Left hindlimb (tissue), 1 donor: ENCODE measurements around the gene ARHGAP25.

Experiments
- DNase-seq: peaks from one replicate; pipeline ENCODE4 v3.0.0-alpha.2; 2018

The ARHGAP25 gene

GRCh38 chr2:68837164-68837860 is 102.7 kb downstream of the ARHGAP25 start:
- no peak for DNase-seq

GRCh38 chr2:68837861-68838341 is 103.3 kb downstream of the ARHGAP25 start:
- DNase-seq: no peak

DNA sequence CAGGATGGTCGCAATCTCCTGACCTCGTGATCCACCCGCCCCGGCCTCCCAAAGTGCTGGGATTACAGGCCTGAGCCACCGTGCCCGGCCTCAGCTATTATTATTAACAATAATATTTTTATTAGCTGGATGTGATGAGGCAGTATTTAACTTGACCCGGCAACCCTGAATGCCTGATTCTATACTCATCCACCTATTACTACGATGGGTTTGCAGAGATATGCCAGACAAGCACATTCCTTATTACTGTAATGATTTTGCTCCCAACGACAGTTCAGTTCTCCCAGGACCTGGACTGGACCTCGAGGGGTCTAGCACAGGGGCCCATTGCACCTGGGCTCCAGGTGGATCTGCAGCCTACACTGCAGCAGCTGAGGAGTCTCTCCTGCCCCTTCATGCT is 104.0 kb downstream of the ARHGAP25 start:
- no peak for DNase-seq

GRCh38 chr2:68839260-68839833 is 104.7 kb downstream of the ARHGAP25 start:
- DNase-seq: no peak

DNA sequence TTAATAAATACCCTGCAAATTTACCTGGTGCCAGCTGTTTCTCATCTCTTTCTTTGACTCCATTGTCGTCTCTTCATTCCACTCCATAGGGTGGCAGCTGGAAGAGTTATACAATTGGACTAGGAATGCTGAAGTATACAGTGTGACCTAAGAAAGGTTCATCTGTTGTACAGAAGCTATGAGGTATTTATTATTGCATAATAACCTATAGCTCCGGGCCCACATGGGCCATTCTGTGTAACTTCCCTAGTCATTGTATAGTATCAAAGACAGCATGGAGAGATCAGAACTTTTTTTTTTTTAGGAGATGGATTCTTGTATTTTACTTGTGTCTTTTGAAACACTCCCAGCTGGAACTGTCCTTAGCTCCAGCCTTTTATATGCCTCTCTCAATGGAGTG is 110.4 kb downstream of the ARHGAP25 start:
- DNase-seq: no peak

- DNase-seq: no peak
Measured at GRCh38 chr2:68846091-68846490, 111.5 kb downstream of the ARHGAP25 start.

DNA sequence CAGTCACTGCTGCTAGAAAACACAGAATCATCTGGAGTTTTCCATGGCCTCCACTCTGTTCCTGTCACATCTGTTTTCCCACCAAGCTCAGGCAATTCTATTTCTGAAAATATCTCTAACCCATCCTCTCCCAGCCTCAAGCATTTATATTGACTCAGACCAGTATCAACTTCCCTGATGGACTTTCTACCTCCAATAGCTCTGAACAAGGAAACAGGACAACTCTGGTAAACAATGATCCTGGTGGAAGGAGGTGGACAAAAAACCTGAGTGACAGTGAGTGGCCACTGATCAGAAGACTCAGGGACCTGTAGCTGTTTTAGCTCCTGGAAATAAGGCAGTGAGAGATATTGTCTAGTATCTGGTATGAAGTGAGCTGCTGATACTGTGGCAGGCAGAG is 113.1 kb downstream of the ARHGAP25 start:
- no peak for DNase-seq

DNA sequence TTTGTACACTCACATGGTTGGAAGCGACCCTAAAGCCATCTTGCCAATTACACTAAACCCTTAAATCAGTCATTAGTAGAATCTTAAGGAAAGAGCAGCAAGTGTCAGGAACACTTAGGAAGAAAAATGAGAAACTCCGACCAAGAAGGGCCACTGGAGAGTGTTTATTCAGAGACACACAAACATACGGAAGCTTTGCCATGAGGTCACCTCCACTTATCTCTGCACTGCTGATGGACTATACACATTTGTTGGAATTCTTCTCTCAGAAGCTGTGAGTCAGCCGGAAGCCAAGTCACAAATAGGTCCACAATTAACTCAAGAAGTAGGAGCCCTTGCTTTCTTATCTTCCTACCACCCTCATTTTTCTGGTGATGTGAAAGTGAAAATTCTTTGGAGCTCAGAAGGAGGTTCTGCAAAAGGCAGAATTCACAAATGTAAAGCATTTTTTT is 115.0 kb downstream of the ARHGAP25 start:
- DNase-seq: no peak

DNA sequence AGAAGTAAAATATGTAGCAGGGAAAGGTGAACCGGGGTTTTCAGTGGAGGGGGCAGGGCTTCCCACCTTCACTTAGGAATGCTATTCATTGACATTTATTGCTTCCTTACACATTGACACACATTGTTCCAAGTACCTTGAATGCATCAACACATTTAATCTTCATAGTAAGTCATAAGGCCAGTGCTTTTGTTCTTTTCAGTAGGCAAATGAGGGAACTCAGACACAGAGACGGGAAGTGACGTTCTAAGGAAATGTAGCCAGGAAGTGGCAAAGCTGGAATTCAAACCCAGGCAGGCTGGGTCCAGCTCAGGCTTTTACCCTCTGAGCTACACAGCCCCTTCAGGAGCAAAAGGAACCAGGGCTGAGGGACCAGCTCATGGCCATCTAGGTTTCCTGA is 115.9 kb downstream of the ARHGAP25 start:
- no peak for DNase-seq

- no peak for DNase-seq
Measured at GRCh38 chr2:68853035-68853434, 118.4 kb downstream of the ARHGAP25 start.

DNA sequence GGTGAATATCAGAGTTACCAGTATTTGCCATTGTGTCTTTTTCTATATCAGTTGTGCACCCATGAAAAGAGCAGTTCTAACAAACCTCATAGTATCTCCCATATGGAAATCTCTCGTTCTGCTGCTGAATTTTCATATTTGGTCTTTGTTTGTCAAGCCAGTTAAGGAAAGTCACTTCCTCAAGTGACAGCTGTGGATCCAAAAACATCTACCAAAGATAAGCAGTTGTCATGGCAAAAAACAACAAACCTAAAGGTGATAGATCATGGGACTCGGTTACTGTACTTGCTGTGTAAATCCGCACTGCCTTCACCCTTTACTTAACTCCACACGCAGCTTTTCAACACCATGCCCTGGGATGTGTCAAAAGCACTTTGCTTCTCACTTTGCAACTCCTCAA is 119.3 kb downstream of the ARHGAP25 start:
- no peak for DNase-seq

DNA sequence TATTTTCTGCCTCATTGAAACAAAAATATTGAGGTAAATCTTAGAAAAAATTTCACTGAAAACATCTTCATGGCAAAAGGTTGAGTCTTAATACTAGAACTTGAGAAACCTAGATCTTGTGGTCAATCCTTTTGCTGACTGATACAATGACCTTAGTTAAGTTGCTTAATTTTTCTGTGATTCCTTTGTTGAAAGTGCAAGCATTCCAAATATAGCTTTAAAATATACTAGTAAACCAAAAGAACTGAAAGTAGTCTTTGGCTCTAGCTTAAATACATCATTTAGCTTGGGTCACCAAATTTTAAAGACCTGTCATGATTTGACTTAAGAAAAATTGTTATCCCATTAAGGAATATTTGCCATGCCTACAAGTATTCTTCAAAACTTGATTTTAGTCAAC is 119.9 kb downstream of the ARHGAP25 start:
- no peak for DNase-seq

DNA sequence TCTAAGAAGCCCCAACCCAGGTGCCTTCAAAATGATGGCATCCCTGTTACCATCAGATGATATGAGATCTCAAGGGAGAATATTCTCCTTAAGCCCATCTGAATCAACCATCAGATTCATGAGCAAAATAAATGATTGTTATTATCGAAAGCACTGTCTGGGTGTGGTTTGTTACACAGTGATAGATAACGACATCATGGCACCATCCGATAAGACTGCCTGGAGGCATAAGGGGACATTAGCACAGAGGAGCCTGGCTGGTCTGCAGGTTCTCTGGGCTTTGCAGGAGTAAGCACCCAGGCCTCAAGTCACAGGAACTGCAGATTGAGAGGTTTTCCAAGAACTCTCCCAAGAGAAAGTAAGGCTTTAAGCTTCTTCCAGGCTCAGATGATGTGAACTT is 120.9 kb downstream of the ARHGAP25 start:
- DNase-seq: no peak

GRCh38 chr2:68857202-68857845 is 122.7 kb downstream of the ARHGAP25 start:
- no peak for DNase-seq

DNA sequence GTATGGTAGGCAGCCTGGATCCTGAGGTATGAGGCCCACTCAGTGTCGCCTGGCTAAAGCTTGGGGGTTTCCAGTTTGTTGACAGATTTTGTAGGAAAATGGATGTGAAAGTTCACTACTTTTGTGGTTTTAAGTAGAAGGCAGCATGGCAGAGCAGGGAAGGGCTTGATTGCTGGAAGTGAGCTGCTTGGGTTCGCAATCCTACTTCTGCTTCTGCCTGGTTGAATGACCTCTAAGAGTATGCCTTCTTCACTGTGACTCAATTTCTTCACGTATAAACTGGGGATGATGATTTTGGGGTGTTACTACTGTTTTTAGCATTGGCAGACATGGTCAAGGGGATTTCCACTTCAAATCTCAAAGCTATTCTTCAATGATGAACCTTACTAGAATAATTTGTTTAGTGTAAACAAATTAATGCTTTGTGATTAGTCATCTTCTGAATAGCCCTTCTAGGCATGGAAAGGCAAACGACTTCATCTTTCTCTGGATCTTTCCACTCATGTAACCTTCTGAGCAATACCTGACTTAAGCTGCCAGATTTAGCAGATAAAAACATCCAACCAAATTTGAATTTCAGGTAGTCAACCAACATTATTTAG is 123.3 kb downstream of the ARHGAP25 start:
- DNase-seq: no peak

GRCh38 chr2:68860111-68860510 is 125.5 kb downstream of the ARHGAP25 start:
- DNase-seq: no peak

- DNase-seq: no peak
Measured at GRCh38 chr2:68861330-68861729, 126.7 kb downstream of the ARHGAP25 start.

DNA sequence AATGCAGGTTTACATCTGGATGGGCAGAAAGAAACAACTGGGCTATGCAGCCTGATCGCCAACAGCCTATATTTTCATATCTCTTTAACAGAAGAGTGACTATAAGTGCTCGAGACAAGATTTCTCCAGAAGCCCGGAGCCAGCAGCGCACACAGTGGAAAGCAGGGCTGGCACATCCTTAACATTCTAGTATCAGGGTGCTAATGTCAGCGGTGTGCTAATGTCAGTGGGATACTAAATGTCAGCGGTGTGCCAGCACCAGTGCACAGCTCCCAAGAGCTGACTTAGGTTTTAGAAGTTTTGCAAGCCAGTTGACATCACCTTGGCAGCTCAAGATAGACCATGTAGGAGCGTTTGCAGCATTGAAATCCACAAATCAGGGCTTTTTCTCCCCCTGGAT is 128.3 kb downstream of the ARHGAP25 start:
- DNase-seq: no peak

GRCh38 chr2:68863996-68864395 is 129.4 kb downstream of the ARHGAP25 start:
- DNase-seq: no peak

- DNase-seq: no peak
Measured at GRCh38 chr2:68865108-68865507, 130.5 kb downstream of the ARHGAP25 start.

DNA sequence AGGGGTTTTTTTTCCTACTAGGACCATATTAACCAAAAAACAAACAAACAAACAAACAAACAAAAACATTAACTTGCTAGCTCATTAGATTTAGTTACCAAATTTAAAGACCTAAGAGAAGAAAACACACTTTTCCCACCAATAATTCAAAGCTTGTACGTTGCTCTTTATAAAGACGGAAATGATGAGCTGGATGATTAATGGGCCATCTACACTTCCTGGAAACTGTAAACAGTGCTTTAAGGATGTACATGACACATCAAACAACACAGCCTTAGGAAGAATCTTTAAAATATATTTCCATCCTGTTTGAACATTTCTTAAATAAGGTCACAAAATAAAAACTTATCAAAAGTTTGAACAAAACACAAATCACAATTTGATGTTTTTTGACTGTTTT is 135.6 kb downstream of the ARHGAP25 start:
- DNase-seq: no peak

- no peak for DNase-seq
Measured at GRCh38 chr2:68871159-68871764, 136.7 kb downstream of the ARHGAP25 start, which contains the start of gene BMP10. Gene BMP10, minus strand, starts transcription at chr2:68871397. Its CDS starts 39 bp downstream, at chr2:68871358.
